NCI-H2029 (cell line): ENCODE measurements around the gene RASL10B.
A peak's percentile ranks its signal among the peaks of the same experiment; 100 is the strongest.

Source experiments
- DNase-seq: peaks from one replicate; lab custom pipeline; 2025; lab: John Stamatoyannopoulos, UW

Gene RASL10B

DNA sequence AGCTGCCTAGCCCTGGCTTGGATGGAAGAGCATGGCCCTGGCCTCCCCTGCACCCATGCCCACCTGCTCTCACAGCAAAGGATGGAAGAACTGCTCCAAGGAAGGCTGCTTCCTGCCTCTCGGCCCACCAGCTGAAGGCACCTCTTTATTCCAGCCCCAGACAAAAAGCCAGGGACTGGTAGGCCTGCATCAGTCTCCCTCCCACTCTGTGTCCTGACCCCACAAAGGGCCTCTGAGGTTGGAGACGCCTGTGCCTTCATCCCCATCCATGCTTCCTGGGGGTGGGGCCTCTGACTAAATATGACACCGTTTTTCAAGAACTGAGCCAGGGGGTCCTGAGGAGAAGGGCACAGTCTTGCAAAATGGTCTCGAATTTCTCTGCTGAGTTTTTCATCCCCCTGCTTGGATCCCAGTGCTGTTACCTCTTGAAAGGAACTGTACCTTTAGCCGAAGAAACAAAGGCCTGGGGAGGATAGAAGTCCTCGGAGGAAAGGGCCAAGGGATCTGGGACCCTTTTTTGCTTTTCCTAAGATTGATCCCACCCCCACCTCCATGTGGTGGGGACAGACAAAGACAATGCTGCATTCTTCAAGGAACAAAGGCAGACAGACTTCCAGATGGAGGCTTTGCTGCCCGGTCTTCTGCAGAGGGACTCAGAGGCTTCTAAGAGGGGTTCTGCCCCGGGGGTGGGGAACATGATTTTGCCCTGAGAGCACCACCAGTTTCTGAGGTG, 34.5 kb downstream of the RASL10B start:
- DNase-seq: no peak

DNA sequence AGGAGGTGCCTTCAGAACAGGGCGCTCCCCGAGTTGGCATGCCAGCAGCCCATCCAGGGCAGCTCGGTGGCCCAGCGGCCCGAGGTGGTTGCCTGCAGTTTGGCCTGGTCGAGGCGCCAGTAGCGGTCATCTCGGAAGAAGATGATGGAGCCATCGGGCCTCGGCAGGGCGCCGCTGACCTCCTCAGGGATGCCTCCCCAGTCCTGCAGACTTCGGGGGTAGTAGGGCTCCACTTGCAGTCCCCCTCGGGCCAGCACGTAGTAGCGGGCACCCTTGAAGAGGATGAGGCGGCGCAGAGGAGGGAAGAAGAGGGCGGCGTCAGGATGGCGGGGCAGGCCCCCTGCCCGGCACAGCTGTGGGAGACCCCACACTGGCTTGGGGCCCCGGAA, 35.0 kb downstream of the RASL10B start:
- DNase-seq: no peak

DNA sequence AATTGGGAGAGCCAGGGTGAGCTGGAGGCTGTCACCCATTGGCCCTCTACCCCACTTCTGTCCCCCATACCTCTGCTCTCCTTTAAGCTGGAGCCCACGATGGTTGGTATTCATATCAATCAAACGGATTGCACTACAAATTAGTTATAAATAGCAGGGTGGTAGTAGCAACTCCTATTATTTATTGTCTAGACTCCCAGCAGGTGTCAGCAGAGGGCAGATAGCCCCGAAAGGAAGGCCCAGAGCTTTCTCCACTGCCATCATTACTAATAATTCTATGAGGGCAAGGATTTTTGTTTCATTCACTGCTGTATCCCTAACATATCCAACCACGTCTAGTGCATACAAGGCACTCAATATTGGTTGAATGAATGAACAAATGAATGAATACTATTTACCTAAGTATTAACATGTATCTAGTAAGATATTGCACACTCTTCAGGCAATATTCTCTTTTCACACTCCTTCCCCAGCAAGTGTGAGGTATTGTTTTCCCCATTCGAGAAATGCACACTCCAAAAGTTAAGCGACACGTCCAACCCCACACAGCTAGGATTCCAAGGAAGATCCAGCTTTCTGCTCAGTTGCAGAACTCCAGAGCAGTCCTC, 35.6 kb downstream of the RASL10B start:
- no peak for DNase-seq

DNA sequence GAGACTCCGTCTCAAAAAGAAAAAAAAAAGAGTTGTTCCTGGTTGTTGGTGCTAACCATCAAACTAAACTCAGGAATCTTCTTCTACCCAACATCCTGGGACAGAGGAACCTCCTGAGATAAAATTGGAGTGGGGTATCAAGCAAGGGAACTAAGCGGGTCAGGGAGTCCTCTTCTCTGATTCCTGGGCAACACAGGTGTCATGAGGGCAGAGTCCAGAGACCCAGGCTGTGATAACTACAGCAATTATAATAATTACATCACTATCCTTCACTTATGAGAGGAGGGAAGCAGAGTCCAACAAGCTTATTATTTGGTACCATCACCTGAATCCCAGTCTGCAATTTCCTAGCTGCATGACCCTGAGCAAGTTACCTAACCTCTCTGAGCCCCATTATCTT, 37.4 kb downstream of the RASL10B start:
- no peak for DNase-seq

DNA sequence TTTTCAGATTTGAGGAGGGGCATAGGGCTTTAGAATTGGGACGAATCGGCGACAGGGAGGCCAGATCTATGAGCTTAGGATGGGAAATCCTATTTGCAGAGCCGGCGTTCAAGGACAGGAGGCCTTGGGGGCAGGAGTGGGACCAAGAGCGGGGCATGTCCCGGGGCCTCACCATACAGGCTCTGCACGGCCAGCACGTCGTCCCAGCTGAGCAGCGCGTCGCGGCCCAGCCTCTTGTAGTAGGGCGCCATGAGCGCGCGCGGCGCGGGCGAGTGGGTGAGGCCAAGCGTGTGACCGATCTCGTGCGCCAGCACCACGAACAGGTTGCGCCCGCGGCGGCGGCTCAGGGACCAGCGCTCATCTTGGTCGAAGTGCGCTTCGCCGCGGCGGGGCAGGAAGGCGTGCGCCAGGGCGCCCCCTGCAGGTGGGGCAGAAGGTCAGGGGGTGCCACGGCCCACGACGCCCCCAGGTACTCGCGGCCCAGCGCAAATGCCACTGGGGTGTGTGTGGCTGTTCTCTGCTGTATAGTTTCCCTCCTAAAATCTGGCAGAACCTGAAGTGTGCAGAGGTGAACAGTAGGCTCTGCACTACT, 38.6 kb downstream of the RASL10B start:
- no peak for DNase-seq

DNA sequence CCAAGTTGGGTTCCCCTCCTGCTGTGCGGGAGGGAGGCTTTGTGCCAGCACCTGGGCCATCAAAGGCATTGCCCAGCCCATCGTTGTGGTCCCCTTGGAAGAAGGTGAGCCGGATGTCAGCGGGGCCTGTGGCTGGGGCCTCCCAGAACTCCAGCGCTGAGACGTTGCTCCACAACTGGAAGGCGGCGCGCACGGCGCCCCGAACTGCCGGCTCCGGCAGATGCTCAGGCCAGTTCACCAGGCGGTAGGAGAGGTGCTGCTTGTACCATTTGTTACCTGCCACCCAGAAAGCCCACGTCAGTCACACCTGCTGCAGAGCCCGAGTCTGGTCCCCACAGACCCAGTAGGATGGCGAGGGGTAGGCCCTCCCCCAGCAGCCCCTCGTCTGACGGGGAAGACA, 41.7 kb downstream of the RASL10B start:
- no peak for DNase-seq

DNA sequence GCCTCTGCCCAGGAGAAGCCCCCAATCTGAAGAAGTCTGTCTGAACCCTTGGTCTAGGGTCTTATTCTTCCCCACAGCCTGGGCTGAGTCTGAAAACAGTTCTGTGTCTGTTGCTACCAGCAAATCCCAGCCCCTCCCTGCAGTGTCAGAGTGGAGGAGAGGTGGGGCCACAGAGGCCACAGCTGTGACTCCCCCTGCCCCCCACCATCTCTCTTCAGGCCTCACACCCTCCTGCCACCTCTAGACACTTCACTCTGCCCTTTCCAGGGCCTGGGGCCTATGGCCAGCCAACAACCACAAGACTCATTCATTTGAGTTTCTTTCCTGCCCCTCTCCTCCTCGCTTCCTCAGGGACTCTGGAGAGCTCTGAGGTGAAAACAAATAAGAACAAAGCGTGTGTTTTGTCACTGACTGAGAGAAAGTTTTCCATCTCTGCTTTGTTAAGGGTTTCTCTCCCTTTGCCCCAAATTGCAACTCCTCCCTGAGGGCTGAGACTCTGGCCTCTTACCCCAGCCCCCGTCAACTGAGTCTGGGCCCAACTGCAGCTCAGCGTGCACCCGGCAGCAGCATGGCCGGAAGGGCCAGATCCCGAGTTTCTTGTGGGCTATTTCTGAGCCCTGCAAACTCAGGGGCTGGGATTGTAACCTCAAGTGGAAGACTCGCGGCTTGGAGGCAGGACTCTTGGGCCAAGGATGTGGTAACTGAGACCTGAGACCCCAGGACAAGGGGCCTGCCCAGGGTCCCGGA, 42.4 kb downstream of the RASL10B start:
- no peak for DNase-seq

DNA sequence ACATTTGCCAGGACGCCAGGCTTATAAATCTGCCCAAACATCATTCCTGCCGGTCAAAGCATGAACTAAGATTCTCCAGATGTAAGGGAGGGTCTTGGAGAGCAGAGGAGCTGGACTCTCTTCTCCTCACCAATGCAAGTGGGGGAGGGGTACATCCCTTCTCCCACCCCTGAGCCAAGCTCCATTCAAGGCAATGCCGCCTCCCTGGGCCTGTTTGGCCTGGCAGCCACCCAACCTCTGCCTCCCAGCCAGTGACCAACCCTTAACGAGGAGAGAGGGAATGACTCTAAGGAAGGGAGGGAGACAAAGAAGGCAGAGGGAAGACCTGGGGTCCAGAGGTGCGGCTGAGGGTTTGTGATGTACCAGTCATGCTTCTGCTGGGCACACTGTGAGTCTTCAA, 43.1 kb downstream of the RASL10B start:
- DNase-seq: peak; percentile 27

DNA sequence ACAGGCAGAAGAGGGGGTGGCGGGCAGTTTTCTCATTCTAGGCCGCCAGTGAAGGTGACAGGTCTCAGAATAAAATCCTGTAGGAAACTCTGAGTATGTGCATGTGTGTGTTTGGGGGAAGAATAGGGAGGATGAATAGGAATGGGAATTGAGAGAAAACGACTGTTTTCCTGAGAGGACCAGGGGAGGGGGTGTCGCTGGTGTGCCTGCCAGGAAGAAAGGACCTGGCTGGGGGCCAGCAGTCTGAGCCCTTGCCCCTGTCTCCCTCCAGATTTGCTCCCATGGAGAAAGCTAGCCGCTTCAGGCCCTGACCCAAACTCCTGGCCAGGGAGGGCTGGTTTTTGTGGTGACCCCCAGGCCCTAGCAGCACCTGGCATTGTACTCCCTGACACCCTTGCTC, 43.6 kb downstream of the RASL10B start:
- DNase-seq: no peak

DNA sequence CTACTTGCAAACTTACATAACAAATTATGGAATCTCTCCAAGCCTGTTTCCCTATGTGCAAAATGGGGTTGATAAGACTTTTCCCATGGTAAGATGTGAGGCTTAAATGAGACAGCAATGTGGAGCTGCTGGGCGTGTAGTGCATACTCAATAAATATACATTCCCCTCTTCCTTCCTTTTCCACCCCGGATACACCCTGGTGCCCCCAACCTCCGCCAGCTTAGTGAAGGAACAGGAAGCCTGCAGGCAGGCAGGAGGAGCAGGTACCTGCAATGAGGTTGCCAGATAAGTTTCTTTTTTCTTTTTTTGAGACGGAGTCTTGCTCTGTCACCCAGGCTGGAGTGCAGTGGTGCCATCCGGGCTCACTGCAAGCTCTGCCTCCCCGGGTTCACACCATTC, 44.1 kb downstream of the RASL10B start:
- no peak for DNase-seq

DNA sequence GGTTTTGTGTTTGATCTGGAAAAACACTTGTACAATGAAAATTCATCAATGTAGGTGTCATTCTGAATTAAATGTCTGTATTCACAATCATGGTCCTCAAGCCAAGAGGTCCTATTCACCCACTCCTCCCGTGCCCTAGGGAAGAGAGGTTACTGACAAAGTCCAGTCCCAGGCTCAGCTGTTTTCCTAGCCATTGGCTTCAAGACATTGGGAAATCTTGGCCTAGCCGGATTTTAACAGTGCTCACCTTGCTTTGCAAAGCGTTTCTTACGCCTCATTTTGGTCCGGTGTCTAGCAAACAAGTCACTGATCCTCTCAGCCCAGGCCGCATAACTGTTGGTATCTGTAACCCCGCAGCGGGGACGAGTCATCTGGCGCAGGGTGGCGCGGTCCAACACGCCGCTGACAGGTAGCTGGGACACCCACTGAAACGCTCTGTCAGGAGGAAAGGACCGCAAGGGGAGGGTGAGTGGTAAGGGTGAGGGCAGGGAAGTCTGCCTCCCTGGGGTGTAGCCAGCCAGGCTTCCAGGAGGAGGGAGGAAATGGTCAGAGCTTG, 47.3 kb downstream of the RASL10B start:
- no peak for DNase-seq

DNA sequence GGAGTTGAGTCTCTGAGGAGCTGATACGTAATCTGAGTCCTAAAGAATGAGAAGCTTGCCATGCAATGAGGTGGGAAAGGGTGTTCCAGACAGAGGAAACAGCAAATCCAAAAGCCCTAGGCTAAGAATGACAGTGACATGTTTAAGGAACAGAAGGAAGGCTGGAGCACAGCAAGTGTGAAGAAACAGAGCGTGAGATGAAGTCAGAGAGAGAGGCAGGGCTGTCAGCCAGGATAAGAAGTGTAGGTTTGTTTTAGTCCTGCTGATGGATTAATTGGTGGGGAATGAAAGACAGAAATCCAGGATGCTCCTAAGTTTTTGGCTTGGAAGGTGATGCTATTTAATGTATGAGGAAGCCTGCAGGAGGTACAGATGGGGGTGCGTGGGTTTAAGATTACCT, 49.5 kb downstream of the RASL10B start:
- no peak for DNase-seq

DNA sequence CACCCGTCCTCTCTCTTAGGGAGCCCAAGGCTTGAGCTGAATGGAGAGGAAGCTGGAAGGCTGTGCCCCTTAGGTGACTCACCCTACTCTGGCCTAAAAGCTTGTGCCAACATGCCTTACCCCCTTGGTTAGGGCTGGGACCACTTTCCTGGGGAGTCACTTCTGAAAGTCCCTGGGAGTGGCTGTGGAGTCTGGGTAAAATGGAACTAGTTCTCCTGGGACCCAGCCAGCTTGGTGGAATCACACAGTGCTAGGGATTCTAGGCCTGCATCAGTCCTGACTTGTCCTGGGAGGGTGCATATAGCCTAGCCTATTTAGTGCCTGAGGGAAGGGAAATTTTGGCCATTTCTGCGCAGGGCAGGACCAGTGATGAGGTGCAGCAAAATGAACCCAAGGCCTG, 53.5 kb downstream of the RASL10B start:
- no peak for DNase-seq

DNA sequence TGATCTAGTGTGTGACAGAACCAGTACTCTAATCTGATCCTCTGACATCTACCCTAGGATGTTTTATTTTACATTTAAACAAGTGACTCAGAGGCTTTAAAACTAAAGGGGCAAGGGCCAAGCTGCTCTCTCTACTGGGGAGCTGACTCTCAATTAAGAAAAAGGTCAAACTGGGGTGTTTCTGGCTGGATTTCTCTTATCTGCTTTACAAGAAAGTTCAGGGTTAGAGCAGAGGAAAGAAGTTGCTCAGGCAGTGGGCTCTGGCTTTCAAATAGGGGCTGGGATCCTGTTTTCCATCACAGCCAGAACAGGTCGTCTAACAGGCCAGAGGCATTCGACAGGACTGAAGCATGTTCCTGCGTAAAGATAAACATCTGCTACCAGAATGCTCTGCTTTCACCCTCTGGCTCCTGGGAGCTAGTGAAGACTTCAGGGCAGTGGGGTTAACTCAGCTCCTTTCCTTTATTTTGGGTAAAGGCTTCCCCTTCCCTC, 55.5 kb downstream of the RASL10B start:
- DNase-seq: no peak

DNA sequence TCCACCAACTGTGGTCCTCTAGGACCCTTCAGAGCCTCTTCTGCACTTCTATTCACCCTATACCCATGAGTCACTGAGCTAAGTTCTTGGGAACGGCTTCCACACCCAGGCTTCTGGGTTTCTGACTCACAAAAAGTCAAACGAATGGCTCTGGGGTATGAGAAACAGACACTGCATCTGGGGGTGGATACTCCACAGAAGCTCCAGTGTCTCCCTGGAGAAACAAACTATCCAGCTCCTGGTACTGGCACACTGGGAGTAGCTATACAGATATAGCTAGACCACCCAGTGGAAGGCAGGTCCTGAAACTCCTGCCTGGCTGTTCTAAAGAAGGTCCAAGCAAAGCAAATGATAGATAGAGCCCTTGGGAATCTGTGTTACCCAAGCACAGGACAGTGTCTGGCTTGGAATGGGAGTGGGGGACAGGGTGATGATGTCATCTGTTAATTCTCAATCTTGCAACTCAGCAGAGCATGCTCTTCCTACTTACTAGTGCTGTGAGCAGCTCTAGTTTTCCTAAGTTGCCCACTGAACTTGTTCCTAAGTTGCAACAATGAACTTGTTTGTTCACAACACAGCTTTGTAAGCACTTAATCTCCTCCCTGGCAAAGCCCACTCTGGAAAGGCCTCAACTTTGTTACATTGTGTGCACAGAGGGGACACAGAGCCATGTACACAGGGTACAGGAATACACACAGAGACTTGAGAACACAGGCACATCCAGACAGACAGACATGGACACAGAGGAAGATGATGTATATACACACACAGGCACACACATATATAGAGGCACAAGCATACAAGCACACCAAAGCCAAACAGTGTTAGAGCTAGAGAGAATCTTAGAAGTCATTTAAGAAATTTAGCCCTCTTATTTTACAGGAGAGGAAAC, 57.3 kb downstream of the RASL10B start:
- DNase-seq: no peak

DNA sequence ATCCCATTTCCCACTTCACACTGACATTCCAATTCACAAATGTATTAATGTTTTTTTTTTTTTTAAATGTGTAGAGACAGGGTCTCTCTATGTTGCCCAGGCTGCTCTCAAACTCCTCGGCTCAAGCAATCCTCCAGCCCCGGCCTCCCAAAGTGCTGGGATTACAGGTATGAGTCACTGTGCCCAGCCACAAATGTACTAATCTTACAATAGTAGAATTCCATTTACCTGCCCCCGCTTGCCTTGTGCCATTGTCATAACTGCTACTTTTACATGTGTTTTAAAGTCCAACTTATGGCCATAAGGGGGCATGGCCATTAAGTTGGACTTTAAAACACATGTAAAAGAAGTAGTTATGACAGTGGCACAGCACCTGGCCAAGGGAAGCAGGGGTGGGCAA, 59.4 kb downstream of the RASL10B start:
- no peak for DNase-seq

DNA sequence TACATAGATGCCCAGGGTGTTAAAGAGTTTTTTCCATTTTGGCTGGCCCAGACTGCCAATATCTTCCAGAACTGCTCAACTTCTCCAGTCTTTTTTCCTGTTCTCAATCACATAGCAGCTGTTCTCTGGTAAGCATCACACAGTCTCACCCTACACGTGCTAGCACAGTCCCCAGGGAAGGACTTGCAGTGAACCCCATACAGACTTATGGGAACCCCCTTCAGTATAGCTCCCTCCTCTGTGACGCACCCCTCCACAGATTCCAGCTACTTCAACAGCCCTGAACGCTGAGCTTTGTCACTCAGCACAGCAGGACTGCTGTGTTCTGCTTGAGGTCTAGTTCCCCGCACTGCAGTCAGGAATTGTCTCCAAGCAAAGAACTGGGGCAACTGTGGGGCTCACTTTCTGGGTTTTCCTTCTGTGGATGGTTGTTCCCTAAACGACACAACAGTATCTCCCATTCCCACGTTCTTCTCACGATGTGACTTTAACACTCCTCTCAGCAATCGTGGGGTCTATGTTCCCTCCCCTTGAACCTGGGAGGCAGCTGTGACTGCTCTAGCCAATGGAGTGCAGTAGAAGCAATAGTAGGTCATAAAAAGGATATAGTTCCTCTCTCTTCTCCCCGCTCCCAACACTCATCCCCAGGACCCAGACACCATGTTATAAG, 60.4 kb downstream of the RASL10B start:
- DNase-seq: no peak
